ENCODE results near the gene ARMH3.

The ARMH3 gene

DNA sequence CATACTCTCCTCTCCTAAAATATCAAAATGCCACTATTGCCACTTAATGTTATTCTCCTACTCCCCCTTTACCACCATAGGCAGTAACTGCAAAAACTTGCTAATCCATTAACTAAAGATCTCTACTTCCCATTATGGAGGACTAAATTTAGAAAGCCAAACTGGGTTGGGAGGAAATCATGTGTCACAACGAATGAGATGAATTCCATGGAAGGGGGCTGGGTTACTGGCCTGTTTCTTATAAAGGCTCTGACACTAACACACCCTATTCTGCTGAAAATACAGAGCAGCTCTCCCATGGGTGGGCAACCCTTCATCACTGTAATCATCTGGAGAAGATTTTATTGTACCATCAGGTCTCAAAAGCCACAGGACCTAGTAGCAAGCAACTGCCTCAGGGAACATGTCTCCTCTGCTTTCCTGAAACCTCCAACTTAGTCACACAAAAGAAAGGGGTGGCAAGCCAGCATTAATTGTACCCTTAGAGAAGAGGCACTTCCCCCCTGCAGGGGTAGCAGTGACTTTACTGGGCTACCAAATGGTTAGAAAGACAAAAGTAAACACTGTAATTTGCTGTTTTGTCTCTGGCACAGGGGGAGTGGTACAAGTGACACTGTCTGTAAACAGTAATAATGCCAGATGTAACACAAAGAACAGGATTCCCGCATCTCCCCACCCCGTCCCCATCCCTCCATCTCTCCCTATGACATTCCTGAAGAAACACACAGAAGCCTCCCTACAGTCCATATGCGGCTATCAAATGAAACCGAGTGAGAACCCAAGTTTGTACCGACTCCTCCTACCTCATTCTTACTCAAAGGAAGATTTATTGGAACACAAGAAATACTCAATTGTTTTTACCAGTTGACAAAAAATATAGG is 81.6 kb downstream of the ARMH3 start:
- peak; percentile 48 to 77 (median 67) for DNase-seq

GRCh38 chr10:101972761-101973160 is 83.2 kb downstream of the ARMH3 start:
- peak; percentile 16 to 50 (median 36) for DNase-seq

GRCh38 chr10:101969412-101969922 is 86.5 kb downstream of the ARMH3 start:
- no peak for DNase-seq

DNA sequence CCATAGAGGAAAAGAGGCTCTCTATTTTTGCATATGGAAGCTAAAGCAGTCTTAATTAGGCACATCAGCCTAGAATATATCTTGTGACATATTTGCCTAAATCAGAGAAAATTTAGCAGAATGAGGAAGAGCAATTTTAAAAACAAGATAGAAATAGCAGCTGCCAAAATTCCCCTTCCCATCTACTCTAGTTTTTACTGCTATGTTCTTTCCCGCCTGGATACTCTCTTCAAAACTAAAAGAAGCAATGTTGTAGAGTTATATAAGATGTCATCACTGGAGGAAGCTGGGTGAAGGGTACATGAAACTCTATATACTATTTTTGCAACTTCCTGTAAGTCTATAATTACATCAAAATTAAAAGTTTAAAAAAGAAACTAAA is 87.0 kb downstream of the ARMH3 start:
- peak; percentile 9 to 67 (median 34) for DNase-seq

DNA sequence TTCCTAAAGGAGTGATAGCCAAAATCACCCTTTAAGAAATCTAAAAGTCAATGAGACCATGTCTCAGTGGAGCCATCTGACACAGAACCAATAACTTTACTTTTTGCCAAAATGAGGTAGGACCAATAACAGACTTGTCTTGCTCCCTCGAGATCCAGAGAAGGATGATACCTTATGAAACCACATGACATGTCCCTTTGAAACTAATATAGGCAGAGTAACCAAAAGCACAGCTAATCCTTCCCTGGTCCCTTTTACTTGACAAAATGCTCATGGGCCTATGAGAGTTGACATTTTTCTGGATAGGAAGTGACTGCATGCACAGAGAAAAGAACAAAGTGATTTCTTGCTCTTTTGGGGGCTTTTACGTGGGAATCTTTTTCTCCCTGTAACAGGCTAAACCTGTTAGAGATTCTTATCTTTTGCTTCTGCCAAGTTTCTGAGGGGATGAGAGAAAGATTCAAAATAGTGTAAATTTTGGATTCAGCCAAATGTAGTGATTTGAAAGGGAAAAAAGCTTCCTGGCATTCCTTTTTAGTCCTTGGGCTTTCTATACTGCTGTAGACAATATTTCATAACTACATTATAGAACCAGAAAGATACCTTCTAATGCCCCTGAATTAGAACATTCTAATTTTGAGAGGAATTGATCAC is 87.6 kb downstream of the ARMH3 start:
- DNase-seq: no peak

- DNase-seq: no peak
These were observed 88.3 kb downstream of the ARMH3 start for GRCh38 chr10:101967713-101968112.

GRCh38 chr10:101967119-101967518 is 88.9 kb downstream of the ARMH3 start:
- no peak for DNase-seq

DNA sequence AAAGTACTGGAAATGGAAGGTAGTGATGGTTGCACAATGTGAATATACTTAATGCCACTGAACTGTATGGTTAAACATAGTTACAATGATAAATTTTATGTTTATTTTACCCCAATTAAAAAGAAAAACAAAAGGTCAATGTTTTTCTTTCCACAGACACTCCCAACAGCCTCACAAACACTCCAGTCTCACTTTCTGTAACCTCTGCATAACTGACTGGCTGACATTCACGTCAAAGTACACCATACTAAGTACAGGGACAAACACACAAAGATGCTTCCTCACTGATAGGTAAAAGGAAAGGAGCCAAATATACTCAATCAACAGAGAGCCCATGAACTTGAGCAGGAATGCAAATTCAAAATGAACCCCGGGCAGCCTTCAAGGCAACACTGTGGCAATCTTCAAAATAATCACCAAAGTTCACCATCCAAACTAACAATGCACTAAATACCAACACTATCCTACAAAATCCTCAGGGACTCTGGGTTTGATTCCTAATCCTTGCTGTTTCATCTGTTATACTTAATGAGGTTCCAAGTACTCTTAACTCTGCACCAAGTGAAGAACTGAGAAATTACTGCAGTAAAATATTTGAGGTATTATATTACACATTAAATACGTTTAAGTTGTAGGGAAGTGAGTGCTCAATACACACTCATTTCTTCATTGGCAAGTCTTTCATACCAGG is 90.8 kb downstream of the ARMH3 start:
- DNase-seq: no peak

DNA sequence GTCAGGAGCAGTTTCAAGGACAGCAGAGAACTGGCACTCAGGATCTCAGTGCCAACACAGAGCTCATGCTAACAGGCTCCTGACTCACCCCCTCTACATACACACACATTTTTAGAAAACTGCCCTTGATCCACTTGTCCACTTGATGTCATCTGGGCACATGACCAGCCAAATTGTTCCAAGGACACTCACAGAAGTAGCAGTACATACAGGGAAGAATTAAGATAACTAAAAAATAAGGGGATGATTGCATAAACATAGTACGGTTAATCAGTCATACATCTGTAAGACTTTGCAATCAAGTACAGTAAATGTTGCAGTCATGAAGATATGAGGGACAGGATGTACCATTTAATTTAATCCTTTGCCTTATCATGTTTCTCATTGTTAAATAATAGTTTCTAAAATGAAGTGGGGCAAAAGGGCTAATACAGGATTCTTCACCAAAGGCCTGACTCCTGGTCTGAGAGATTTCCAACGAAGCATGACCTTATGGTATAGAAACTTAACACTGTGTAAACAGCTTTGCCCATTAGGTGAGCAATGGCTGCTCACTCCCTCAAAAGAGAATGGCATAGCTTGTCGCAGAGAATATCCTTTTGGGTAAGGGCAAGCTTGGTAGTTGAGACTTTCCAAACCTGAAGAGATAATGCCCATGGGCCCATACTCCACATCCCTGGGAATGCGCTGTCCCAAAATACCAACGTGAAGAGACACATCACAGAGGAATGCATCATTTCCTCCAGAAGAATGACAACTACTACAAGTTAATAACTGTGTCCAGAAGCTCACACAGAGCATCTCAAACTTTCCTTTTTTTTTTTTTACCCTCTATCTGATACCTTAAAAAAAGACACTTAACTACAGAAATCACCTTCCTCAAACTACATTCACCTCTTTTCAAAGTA is 94.1 kb downstream of the ARMH3 start:
- peak; percentile 45 to 69 (median 47) for DNase-seq

DNA sequence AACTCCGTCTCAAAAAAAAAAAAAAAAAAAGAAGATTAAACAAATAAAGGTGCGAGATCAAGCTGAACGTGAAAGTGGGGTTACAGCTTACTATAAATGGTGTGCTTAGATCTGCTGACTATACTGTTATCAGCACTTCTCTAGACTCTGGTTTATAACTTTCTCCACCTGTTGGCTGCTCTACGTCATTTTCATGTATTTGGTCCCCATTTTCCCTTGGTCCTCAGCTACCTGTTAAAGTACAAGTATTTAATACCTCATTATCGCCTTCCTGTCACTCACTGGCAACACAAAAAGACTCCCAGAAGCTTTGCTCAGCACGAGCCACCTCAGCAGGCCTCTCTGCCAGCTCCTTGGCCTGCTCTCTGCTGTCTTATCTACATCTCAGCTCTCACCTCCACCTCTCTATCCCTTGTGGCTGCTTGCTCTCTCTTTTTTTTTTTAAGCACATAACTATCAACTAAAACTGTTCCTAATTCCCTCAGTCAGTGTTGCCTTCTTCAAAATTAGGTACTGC is 95.0 kb downstream of the ARMH3 start:
- no peak for DNase-seq

- no peak for DNase-seq
These were observed 96.5 kb downstream of the ARMH3 start for GRCh38 chr10:101959346-101959916.

GRCh38 chr10:101958691-101959090 is 97.3 kb downstream of the ARMH3 start:
- no peak for DNase-seq

DNA sequence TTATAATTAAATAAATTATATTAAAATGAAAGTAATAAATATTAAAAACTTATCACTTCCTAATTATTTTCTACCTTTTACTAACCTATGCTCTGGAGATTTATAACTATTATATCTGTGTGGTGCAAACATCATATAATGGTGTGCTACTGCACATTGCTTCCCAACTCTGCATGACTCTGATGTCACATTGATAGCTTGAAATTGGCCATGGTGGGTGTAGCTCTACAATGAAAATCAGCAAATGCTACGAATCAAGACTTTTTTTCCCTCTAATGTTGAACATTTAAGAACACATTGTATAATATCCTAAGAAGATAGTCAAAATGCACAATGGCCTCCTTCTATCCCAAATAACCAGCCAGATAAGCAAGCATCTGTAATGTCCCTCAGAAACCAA is 99.1 kb downstream of the ARMH3 start:
- no peak for DNase-seq

DNA sequence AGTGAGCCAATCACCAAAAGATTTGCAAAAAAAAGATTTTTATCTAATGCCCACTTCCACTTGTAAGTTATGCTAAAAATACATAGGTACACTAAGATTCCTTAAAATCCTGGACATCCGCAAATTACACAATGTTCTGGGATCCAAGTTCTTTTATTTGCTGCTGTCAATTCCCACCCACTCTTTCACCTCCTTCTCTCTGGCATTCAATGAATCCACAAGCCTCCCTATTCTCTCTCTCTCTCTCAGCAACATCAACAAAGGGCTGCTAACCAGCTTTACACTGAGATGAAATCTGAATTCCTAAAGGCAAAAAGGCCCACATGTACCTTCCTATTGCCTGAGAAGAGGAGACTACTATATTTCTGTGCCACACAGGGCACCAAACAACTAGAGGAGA is 99.9 kb downstream of the ARMH3 start:
- no peak for DNase-seq

GRCh38 chr10:101952191-101952590 is 103.8 kb downstream of the ARMH3 start:
- DNase-seq: peak in 3 of 4 experiments; percentile 7 to 66 (median 63)

GRCh38 chr10:101950213-101950612 is 105.8 kb downstream of the ARMH3 start:
- peak in 2 of 4 experiments; percentile 47 to 51 for DNase-seq

DNA sequence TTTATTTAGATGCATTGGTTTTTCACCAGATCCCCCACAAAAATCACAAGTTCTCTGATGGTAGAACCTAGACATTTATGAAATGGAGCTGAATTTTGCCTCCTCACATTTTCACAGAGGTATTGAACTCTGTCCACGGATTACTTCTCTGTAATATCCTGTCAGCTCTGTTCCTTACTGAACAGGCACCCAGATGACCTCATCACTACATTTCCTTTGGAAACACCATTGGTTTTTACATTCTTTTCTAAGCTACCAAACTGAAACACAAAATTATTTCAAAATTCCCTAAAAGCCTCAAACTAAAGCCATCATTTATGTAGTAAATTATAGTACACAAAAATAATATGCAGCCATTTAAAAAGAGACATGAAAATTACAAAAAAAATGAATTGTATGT is 114.1 kb downstream of the ARMH3 start:
- DNase-seq: peak in 3 of 4 experiments; percentile 22 to 50 (median 48)

DNA sequence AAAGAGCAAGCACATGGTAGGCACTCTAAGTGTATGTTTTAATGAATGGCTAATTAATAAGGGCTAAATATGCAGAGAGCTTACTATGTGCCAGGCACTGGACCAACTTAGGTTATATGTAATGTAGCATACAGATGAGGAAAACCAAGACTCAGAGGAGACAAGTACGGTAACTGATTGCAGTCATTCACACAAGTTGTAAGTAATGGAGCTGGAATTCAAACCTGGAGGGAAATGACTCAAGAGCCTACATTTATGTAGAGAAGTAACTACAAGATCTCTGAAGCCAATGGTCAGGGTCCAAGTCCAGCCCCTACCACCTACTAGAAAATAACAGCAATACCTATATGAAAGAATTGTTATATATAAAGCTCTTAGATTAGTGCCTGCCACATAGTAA is 115.1 kb downstream of the ARMH3 start:
- DNase-seq: no peak

- no peak for DNase-seq
These were observed 116.2 kb downstream of the ARMH3 start for GRCh38 chr10:101939729-101940128.

DNA sequence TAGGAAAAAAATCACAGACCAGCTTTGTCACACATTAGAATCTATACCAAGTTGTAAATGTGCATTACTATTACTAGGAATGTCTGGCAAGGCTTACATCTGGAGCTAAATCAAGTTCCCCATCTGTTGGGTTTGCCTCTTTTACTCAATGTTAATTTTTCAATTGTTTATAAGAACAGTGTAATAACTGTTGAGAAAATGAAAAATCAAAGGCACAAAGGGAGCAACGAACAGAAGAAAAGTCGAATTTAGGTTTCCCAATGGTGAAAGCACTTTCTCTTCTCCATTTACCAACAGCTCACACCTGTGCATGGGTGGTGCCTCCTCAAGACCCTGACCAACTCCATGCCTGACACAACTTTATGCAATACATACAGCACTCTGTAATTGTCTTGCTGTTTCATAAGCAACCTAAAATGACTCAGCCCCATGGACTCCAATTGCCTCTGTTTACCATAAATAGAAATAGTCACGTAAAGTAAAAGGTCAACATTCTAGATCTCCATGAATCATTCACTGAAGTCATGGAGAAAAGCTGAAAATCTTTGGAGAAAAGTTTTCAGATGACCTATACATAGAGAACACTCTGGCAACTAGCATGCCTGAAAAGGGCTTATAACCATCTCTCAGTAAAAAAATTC is 116.8 kb downstream of the ARMH3 start:
- DNase-seq: peak in 3 of 4 experiments; percentile 49 to 67 (median 59)
